ENCODE measurements around the gene CRTC3.
A peak's percentile ranks its signal among the peaks of the same experiment; 100 is the strongest.

Gene CRTC3

GRCh38 chr15:90645873-90646575, 116.3 kb downstream of the CRTC3 start:
- TF ChIP-seq CTCF (IDR thresholded peaks at IDR 0.05; ENCODE audit: insufficient read depth, low read length, missing control alignments): no peak
- POLR2A ChIA-PET: no interaction called here
- no peak for DNase-seq (ENCODE audit: low read depth, low spot score)
- no peak overlapping the region for H3K4me3 ChIP-seq (ENCODE audit: low read depth, low read length)
- CTCF ChIA-PET: interaction anchor here (0.6 to 1.3 kb wide), 6 partner anchors 8 to 288 kb away, joined by 3 to 6 read pairs (median 4); no protein-coding TSS in a partner anchor

GRCh38 chr15:90646662-90647305, 117.1 kb downstream of the CRTC3 start:
- ChIA-PET POLR2A (no interaction called here), CTCF (interaction anchor here (0.6 to 1.0 kb wide), 4 partner anchors 9 to 287 kb away, joined by 3 to 4 read pairs (median 4); no protein-coding TSS in a partner anchor)
- no peak for TF ChIP-seq CTCF (IDR thresholded peaks at IDR 0.05; ENCODE audit: insufficient read depth, low read length, missing control alignments)
- DNase-seq (ENCODE audit: low read depth, low spot score): no peak
- H3K4me3 ChIP-seq (ENCODE audit: low read depth, low read length): no peak overlapping the region

GRCh38 chr15:90647326-90647725, 117.6 kb downstream of the CRTC3 start:
- POLR2A ChIA-PET: interaction anchor here (0.6 kb wide), 1 partner anchor 521 kb away, joined by 3 read pairs; no protein-coding TSS in a partner anchor
- TF ChIP-seq CTCF (IDR thresholded peaks at IDR 0.05; ENCODE audit: insufficient read depth, low read length, missing control alignments): no peak
- no peak overlapping the region for H3K4me3 ChIP-seq (ENCODE audit: low read depth, low read length)
- CTCF ChIA-PET: interaction anchor here (0.6 to 7.4 kb wide), 32 partner anchors 9 to 332 kb away, joined by 3 to 204 read pairs (median 5); partner anchors contain the start of genes BLM, FES, HDDC3 and MAN2A2
- no peak for DNase-seq (ENCODE audit: low read depth, low spot score)

- no peak overlapping the region for H3K4me3 ChIP-seq (ENCODE audit: low read depth, low read length)
- TF ChIP-seq CTCF (IDR thresholded peaks at IDR 0.05; ENCODE audit: insufficient read depth, low read length, missing control alignments): peak; percentile 78
- POLR2A ChIA-PET: interaction anchor here (1.0 kb wide), 1 partner anchor 284 kb away, joined by 3 read pairs; the partner anchor contains the start of gene HDDC3
- CTCF ChIA-PET: interaction anchor here (0.6 to 7.4 kb wide), 35 partner anchors 8 to 285 kb away, joined by 3 to 204 read pairs (median 5); partner anchors contain the start of genes BLM, FES, HDDC3 and MAN2A2
- no peak for DNase-seq (ENCODE audit: low read depth, low spot score)
Observed at GRCh38 chr15:90648137-90649070, 118.7 kb downstream of the CRTC3 start.

GRCh38 chr15:90650117-90650955, 120.6 kb downstream of the CRTC3 start:
- H3K4me3 ChIP-seq (ENCODE audit: low read depth, low read length): no peak overlapping the region
- no peak for DNase-seq (ENCODE audit: low read depth, low spot score)
- ChIA-PET POLR2A (no interaction called here), CTCF (interaction anchor here (0.8 to 7.4 kb wide), 18 partner anchors 9 to 283 kb away, joined by 3 to 204 read pairs (median 4); partner anchors contain the start of genes FES, HDDC3 and UNC45A)
- no peak for TF ChIP-seq CTCF (IDR thresholded peaks at IDR 0.05; ENCODE audit: insufficient read depth, low read length, missing control alignments)
